ENCODE measurements around the gene YPEL3.
A peak's percentile ranks its signal among the peaks of the same experiment; 100 is the strongest.

YPEL3 gene

GRCh38 chr16:30068333-30068732, 27.7 kb downstream of the YPEL3 start:
- no peak for DNase-seq

GRCh38 chr16:30067584-30067916, 28.5 kb downstream of the YPEL3 start:
- DNase-seq = no peak

GRCh38 chr16:30066761-30067583, 29.0 kb downstream of the YPEL3 start:
- DNase-seq = no peak

GRCh38 chr16:30065943-30066760, 29.9 kb downstream of the YPEL3 start:
- DNase-seq = peak; percentile 52

GRCh38 chr16:30065102-30065942, 30.7 kb downstream of the YPEL3 start, which contains the start of gene ALDOA:
ALDOA (plus strand) TSS chr16:30065760; CDS start chr16:30066898, 1,138 bp downstream.
- DNase-seq = peak; percentile 99

GRCh38 chr16:30064729-30065101, 31.3 kb downstream of the YPEL3 start:
- DNase-seq = no peak

GRCh38 chr16:30063893-30064728, 31.9 kb downstream of the YPEL3 start:
- peak; percentile 87 for DNase-seq

- no peak for DNase-seq
These were observed 32.6 kb downstream of the YPEL3 start for GRCh38 chr16:30063278-30063892.

- no peak for DNase-seq
These were observed 35.0 kb downstream of the YPEL3 start for GRCh38 chr16:30060836-30061554.

GRCh38 chr16:30060346-30060745, 35.7 kb downstream of the YPEL3 start:
- DNase-seq = no peak

GRCh38 chr16:30054959-30055553, 41.0 kb downstream of the YPEL3 start:
- peak; percentile 74 for DNase-seq

GRCh38 chr16:30054451-30054850, 41.6 kb downstream of the YPEL3 start:
- no peak for DNase-seq

GRCh38 chr16:30053376-30054015, 42.5 kb downstream of the YPEL3 start:
- DNase-seq = no peak

GRCh38 chr16:30052671-30053372, 43.2 kb downstream of the YPEL3 start:
- peak; percentile 97 for DNase-seq

GRCh38 chr16:30051518-30051917, 44.5 kb downstream of the YPEL3 start:
- no peak for DNase-seq

GRCh38 chr16:30049871-30050270, 46.1 kb downstream of the YPEL3 start:
- DNase-seq = no peak

GRCh38 chr16:30046588-30046987, 49.4 kb downstream of the YPEL3 start:
- DNase-seq = no peak

GRCh38 chr16:30046178-30046577, 49.8 kb downstream of the YPEL3 start:
- no peak for DNase-seq
